GM18858 (cell line): ENCODE data around the gene MLC1.

ENCODE experiments used
- ATAC-seq: cut with Tn5 transposase; IDR thresholded peaks from one replicate; pipeline ENCODE4 v1.9.1; 2021; ENCODE audit not compliant: unreplicated experiment

MLC1 gene

GRCh38 chr22:50085211-50085972 lies at the start of gene MLC1:
MLC1 (minus strand) TSS chr22:50085426; CDS start chr22:50084902, 524 bp downstream.
- no peak for ATAC-seq

- no peak for ATAC-seq
Observed at GRCh38 chr22:50134481-50134880, 49.3 kb upstream of the MLC1 start.

DNA sequence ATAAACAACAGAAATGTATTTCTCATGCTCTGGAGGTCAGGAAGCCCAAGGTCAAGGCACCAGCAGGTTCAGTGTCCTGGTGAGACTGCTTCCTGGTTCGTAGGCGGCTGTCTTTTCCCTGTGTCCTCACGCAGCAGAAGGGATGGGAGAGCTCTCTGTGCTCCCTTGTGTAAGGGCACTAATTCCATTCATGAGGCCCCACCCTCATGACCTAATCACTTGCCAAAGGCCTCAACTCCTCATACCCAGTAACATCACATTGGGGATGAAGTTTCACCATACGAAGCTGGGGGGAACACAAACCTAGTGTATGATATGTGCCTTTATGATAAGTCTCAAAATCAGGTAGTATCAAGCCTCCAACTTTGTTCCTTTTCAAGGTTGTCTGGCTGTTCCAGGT lies 46.7 kb upstream of the MLC1 start:
- ATAC-seq, result no peak

DNA sequence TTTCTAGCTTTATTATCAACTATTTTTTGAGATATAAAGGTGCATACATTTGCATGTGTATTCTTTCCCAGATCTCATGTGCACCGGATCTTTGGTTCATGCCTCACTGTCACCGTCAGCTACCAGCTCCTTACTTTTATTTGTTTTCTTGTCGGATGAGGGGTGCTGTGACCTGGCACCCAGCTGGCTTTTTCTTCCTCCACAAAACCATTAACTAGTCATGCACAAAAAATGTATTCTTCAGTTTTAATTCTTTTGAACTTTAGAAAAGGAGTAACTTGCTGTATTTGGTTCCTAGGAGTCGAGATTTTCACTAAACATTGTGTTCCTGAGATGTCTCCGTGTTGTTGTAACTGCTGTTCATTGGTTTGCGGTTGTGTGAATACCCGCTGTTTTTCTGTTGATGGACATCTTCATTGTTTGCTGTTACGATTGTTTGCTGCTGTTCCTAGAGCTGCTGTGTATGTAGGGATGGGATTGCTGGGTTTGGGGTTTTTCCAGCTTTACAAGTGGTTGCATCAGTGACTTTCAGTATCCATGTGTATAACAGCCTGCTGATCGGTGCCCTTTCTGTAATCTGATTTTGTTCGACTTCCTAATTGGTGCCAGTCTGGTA lies 44.0 kb upstream of the MLC1 start:
- ATAC-seq, result no peak

- no peak for ATAC-seq
Observed at GRCh38 chr22:50125029-50125428, 39.8 kb upstream of the MLC1 start.

DNA sequence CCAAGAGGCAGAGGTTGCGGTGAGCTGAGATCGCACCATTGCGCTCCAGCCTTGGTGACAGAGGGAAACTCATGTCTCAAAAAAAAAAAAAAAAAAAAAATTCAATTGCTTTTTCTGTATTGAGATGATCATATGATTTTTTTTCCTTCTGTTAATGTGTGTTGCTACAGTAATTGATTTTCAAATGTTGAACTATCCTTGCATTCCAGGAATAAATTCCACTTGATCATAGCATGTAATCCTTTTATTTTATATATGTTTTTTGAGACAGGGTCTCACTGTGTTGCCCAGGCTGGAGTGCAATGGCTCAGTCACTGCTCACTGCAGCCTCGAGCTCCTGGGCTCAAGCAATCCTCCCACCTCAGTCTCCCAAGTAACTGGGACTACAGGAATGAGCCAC lies 37.9 kb upstream of the MLC1 start:
- ATAC-seq, result no peak

- ATAC-seq, result no peak
Observed at GRCh38 chr22:50121202-50121740, 36.0 kb upstream of the MLC1 start.

DNA sequence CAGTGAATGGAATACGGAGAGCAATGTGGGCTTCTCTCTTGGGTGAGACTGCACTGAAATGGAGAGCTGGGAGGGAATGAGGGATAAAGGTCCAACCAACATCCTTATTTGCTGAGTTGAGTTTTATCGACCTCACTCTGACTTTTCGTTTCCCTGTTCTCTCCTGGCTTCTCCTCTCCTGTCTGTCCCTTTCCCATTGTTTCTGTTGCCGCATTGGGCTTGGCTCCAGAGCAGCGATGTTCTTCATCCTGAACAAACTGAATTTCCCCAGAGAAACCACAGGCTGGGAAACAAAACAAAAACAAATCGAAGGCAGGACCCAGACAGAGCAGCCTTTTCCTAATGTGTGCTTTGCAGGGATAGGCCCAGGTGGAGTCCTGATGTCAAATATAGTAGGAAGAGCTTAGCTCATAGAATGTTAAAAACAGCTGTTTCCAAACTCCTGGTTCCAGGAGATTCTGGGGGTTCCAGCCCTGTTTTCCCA lies 34.6 kb upstream of the MLC1 start:
- ATAC-seq, result no peak

GRCh38 chr22:50119169-50119767 lies 34.0 kb upstream of the MLC1 start:
- ATAC-seq, result no peak

DNA sequence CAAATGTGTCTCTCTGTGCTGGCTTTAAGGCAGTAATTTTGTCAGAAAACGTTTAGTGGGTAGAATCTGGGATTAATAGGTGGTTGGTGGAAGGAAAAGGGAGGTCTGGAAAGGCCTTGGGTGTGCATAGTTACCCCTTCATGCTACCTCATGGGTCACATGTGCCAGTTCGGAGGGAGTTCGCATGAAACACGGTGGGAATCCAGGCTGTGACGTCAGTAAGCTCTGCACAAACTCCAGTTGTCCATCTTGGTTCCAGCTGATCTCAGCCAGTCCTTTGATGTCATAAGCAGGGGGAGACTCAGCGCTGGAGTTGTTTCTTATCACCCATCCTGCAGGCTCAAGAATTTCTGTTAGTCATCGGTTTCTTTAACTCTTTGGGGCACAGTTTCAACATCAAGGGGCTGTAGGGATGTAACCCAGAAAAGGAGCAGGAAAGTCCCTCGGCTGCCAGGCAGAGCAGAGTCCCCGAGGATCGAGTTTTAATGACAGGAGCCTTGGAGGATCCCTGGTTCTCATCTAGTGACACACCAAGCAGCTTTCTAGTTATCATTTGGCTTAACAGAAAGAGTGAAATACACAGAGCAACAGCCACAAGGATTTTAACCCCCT lies 33.4 kb upstream of the MLC1 start:
- ATAC-seq, result no peak

GRCh38 chr22:50118129-50118528 lies 32.9 kb upstream of the MLC1 start:
- ATAC-seq, result no peak

- no peak for ATAC-seq
Observed at GRCh38 chr22:50117168-50117762, 32.0 kb upstream of the MLC1 start.

GRCh38 chr22:50115693-50116092 lies 30.5 kb upstream of the MLC1 start:
- ATAC-seq, result no peak

DNA sequence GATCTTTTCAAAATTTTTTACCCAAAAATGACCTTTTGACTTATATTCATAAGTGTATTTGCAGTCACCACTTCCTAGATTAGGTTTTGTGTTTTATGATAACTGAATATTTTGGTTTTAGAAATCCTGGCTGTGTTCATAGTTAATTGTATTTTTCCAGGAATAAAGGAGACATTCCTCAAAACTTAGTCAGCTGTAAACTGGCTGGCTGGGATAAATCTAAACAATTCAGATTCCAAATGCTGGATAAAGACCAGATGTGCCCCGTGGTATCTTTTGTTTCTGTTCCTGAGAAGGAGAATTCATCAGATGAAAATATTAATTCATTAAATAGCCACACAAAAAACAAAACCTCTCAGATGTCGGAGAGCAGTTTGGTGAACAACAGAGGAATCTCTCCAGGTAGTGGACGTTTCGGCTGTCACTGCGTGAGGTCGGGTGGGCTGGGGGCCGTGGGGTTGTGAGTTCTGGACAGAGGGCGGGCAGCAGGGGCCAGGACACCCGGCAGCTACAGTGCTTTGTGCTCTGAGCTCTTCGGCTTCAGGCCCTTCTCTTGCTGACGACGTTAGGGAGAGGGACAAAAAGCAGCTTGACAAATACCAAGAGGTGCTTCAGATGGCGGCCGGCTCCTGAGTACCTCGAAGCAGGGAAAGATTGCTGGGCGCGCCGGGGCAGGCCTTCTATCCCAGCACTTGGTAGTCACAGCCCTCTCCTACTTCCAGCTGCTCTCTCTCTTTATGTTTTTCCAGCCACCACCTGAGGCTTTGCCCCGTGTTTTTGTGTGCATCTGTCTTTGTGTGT lies 29.2 kb upstream of the MLC1 start:
- ATAC-seq, result no peak

GRCh38 chr22:50112151-50113118 lies 27.2 kb upstream of the MLC1 start:
- no peak for ATAC-seq

DNA sequence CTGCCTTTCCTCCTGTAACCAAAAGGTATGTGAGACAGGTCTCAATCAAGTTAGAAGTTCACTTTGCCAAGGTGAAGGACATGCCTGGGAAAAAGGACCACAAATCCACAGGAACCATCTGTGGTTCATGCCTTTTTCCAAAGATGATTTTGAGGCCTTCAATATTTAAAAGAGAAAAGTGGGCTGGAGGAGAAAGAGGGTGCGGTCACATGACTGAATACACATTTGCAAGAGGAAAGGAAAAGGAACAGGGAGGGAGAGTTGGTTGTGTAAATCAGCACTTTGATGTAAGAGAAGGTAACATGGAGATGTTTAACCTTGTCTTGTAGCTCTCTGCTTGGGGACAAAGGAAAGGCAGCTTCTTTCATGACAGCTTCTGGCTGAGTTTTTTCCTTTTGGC lies 25.8 kb upstream of the MLC1 start:
- no peak for ATAC-seq

DNA sequence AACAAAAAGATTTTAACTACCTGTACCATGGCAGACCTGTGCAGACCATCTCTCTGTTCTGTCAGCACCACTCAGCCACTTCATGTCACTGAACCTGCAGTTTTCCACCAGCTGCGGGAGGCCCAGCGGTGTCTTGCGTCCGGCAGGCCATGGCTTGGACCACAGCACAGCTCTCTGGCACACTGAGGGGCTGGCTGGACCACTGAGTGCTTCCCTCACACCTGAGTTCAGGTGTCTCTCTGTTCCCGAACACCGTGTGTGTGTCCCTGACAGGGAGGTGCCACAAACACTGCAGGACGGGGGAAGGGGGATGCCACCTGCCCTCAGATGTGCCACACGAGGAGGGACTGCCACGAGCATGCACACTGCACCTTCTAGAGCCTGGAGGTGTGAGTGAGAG lies 22.3 kb upstream of the MLC1 start:
- ATAC-seq, result no peak

GRCh38 chr22:50105208-50106100 lies 20.2 kb upstream of the MLC1 start:
- ATAC-seq, result no peak
